Activated CD4-positive, alpha-beta T cell treated with anti-CD3 and anti-CD28 coated beads, Interleukin-2, amount 50 U/mL, for 48 hours (primary cell): ENCODE results near the gene CEACAM21.
"Not testable (repeated sequence)": the region's sequence is repeated elsewhere in the genome, so short reads cannot be mapped to it uniquely, and the experiment has no call there.

Experiments
- DNase-seq, 2 experiments: peaks; one replicate each; pipeline ENCODE4 v3.0.0-alpha.2; 2020

CEACAM21 gene

DNA sequence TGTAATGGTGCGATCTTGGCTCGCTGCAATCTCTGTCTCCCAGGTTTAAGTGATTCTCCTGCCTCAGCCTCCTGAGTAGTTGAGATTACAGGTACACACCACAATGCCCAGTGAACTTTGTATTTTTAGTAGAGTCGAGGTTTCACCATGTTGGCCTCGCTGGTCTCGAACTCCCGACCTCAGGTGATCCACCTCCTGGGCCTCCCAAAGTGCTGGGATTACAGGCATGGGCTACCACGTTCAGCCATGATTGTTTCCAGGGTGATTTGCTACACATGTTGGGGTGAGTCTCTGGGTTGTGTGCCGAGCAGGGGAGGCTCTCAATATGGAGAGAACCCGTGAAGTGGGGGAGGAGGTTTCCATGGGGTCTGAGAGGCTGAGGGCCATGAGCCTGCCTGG is 24.8 kb upstream of the CEACAM21 start:
- DNase-seq = peak; percentile 52 to 58

DNA sequence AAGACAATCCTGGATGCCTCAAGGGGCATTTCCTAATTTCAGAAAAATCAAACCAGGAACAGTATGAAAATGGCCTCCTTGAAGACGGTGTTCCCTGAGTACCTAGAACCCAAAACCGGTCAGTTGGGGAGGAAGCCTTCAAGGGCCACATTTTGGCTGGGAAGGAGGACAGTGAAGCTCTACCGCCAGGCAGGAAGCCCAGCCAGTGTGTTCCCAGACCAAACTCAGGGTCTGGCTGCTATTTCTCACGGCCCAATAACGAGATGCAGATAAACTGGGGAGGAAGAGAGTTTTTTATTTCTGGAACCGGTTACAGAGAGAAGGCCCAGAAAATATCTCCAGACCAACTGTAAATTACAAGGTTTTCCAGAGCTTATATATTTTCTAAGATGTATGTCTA is 24.3 kb upstream of the CEACAM21 start:
- no peak for DNase-seq

DNA sequence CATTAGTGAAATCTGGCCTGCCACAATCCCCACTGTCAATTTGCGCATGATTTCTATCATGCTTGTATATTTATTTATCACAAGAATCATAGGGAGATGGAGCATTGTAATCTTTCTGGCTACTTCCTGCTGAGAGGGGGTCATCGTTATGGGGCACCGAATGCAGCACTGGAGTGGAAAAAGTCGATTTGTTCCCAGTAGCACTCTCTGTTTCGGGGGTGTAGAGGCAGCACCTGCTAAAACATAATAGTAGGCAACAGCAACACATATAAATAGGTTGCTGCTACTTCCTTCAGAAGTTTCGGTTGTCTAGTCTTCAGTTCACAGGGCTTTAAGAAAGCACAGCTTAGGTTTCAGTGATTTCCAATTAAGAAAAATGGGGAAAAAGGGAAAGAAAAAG is 23.4 kb upstream of the CEACAM21 start:
- DNase-seq = no peak

DNA sequence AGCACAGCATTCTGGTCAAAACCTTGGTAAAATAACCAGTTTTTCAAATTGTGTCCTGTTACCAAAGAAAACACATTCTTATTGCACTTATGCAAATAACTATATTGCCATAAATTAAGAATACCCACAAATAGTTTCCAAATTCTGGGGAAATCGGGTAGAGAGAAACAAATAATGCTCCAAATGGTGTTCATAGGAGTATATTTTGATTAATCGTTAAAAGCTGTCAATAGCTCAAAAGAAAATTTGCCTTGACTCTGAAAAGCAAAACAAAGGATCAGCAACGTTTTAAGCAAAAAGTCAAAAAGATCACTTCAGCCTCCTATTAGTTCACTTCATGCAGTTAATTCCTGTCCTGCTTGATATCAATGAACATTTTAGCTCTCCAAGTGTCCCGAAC is 22.2 kb upstream of the CEACAM21 start:
- DNase-seq = no peak

DNA sequence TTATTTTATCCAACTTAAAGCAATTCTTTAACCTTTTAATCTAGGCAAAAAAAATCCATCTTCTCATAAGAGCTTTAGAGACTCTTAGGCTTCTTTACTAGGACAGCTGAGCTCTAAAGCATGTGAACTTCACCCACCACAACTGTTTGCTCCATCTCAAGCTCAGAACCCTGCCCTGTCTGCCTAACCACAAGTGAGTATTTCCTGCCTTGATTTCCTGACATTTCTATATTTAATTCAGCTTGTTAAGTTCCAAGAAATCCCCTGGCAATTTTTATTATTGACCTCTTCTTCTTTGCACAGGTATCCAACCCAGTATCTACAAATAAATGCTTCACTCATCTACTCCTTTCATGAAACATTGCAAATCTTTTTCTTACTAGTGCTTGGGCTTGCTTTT is 21.1 kb upstream of the CEACAM21 start:
- no peak for DNase-seq

DNA sequence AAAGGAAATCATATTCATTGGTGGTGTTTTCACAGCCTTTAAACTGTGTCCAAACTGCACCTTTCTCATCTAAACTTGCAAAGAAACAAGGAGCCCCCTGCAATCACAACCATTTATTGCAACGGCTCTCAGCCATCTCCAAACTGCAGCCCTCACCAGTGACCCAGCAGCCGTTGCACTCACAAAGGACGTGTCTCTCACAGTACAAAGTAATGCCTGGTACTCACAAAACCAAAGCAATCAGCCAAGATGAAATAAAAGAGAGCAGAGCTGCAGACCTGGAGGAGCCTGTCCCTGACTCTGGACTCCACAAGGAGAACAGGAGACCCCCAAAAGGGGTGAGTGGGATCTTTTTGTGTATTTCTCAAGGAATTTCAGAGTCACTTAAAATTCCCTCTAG is 20.2 kb upstream of the CEACAM21 start:
- DNase-seq = no peak

DNA sequence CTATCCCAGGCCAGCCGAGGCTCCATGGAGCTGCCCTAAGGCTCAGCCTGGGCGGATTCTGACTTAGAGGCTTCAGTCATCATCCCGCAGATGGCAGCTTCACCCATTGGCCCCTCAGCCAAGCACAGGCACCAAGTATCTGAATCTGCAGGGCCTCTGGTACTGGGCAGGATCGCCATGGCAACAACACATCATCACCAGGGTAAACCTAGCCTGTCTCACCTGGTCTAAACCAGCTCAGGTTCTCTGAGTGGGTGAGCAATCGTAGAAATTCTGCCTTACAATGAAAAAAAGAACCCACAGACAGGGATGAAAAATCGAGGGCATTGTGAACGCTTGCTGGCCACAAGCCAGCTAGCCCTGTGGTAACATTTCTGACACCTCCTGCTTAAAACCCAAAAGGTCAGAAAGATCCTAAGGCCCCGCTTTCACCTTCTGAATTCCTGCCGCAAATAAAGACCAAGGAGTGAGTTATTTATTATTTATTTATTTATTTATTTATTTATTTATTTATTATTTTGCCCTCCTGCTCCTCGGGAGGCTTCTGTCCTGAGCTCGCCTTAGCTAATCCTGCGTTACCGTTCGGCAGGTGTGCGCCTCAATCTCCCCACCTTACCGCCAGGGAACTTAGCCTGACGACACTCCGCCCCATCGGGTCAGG is 12.0 kb upstream of the CEACAM21 start:
- DNase-seq = peak in 1 of 2 experiments; percentile 56

DNA sequence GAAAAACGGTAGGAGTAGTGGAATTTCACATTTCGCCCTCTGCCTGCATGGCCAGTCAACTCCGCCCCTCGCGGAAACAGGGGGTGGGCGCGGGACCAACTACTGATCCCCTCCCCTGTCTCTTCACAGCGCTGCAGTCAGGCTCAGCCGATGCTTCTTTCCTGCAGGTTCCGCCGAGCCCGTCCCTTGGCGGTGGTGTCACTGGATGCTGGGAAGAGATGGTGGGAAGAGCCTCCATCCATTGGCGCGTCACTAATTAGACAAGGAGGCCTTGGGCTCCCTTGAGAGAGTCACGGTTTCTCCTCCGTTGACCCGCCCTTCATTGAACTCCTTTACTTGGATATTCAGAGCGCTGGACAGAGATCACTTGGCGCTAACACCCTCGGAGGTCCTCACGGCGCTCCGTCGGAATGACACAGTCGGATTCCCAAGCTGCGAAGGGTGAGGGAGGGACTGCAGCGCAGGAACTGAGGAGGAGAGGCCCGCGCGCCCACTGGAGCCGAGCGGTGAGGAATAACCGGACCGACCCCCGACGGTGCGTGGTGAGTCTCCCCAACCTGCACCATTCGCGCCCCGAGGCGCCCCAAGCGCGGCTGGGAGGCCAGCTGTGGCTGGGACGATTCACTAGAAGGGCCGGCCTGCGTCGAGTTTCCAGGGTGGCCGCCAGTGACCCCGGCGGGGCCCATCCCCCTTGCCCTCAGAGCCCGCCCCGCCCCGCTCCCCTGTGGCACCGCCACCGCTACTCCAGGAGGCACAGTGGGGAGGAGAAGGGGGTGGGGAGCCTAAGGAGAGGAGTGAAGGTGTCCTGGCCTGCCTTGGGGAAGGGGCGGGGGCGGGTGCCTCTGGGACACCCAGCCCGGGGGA is 11.2 kb upstream of the CEACAM21 start:
- no peak for DNase-seq

DNA sequence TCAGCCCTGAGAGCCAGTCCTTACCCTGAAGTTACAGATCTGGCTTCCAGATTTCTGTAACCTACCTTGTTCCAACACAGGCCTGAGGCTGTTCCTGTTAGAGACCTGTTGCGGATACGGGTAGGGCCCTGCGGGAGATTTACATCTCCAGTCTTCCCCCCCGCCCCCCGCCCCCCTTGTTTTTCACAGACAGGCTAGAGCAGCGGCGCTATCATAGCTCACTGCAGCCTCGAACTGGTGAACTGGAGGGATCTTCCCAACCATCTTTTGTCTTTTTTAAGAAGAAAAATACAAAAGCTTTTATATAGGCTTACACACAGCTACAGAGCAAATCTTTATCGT is 10.6 kb upstream of the CEACAM21 start:
- no peak for DNase-seq

DNA sequence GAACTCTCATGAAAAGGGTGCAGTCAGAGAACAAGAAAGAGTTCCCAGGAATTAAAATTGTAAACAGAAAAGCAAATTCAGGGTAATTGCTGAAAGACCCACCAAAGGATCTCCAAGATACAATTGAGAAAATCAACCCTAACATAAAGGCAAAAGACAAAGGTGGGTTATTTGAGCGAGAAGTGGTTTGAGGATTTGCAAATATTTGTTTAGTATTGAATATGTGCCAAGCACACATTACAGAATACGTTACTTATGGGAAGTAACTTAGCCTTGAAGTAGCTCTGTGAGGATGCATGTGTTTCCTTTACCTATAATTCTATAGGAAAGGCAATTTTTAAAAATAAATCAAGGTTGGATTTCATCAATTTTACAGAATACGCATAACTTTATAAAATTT is 10.0 kb upstream of the CEACAM21 start:
- DNase-seq = no peak

DNA sequence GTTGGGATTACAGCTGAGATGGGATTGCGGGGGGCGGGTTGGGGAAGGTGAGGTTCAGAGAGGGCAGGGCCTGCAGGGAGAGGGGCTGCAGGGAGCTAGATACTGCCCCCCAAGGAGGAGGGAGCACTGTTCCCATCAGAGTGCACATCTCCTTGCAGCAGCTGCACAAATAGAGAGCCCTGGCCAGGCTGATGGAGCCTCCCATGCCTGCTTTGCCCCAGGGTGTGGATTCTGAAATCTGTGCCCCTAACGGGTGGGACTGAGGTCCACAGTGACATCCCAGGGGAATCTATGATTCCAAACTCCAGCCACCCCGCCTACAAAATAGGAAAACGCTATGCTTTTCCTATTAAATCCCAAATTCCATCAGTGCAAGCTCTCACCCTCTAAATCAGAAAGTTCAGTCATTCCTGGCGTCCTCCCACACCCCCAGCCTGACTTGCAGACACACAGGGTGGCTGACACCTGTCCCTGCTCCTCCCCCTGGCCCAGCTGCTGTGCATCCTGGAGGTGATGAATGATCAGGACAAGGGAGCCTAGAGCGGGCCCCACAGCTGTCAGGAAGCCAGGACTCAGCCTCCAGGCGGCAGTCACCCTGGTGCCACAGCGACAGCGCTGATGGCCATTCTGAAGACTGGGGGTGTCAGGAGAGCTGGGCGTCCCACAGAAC is 6.3 kb upstream of the CEACAM21 start:
- DNase-seq = no peak

DNA sequence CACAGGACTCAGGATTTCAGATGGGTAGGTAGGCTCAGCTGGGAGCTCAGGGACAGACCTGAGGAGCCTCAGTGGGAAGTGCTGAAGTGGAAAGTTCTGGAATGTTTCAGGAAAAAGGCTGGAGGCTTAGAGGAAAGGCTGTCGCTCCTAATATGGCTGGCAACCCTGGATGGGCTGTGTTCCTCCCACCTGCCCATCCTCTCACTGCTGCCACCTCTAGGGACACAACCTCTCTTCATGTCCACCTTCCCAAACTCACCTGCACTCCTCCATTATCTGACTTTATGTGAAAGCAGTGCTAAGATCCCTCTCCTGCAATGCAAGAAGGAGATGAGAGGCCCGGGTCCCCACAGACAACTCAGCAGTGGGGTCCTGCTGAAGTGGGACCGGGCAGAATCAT is 5.8 kb upstream of the CEACAM21 start:
- DNase-seq = no peak

DNA sequence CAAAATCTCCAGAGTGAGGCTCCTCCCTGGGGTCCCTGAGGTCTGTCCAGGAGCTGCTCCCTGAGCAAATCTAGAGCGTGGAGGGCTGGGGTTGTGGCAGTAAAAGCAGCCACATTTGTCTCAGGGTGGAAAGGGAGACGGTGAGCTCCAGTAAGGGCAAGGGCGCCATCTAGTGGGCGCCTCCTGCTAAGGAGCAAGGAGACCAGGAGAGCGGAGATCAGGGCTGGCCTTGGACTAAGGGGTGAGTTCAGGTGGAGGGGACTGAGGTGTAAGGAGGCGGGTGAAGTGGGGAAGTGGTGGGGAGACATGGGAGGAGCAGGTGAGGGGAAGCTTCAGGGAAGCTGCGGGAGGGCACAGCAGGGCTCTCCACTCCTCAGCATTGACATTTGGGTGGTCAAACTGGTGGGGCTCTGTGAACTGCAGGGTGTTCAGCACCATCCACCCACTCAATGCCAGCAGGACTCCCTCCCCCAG is 5.3 kb upstream of the CEACAM21 start:
- peak; percentile 89 to 90 for DNase-seq

DNA sequence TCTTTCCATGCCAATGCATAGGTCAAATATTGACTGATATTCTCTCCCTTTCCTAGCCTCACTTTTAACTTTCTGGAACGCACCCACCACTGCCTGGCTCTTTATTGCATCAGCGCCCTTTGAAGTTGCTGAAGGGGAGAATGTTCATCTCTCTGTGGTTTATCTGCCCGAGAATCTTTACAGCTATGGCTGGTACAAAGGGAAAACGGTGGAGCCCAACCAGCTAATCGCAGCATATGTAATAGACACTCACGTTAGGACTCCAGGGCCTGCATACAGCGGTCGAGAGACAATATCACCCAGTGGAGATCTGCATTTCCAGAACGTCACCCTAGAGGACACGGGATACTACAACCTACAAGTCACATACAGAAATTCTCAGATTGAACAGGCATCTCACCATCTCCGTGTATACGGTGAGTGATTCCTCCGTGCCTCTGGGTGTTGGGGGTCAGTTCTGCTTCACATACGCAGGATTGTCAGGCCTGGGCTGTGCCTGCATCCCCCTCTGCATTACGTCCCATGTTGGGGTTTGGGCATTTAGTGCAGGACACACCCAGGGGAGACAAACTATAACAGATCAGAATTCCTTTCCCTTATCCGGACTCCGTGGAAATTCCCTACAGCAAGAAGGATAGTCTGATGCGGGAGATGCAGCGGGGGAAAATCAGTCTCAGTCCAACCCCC is 1.3 kb downstream of the CEACAM21 start:
- DNase-seq = no peak

DNA sequence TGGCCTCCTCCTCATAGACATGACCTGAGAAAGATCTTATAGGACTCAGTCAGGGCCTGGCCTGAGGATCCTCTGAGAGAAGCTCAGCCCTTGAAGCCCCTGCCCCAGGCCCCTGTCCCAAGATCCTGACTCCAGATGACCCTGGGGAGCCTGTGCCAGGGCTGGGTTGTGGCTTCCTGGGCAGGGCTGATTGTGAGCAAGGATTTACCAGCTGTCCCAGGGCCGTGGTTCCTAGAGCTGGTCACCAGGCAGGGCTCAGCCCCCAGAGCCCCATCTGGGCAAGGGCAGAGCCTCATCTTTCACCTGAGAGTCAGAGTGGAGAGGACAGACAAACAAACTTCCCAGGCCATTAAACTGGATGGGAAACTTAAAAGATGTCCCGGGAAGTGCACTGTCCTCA is 1.9 kb downstream of the CEACAM21 start:
- DNase-seq = no peak

DNA sequence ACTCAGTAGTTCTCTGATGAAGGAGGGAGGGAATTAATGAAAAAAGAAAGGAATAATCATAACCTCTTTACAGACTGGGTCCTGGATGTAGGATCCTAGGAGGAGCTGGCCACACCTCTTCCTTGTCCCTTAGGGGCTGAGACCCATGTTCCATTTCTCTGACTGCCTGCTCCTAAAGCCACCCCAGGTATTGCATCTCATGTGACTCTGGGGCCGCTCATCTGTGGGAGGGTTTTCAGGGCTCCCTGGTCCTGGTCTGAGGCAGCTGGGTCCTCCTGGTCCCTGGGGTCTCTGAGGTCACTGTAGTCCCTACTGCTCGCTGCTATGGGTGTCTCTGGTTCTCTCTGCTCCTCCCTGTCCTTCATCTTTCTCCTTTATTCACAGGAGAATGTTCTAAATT is 2.9 kb downstream of the CEACAM21 start:
- DNase-seq = no peak

DNA sequence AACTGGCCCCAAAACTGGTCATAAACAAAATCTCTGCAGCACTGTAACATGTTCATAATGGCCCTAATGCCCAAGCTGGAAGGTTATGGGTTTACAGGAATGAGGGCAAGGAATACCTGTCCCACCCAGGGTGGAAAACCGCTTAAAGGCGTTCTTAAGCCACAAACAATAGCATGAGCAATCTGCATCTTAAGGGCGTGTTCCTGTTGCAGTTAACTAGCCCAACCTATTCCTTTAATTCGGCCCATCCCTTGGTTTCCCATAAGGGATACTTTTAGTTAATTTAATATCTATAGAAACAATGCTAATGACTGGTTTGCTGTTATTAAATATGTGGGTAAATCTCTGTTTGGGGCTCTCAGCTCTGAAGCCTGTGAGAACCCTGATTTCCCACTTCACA is 5.1 kb downstream of the CEACAM21 start:
- DNase-seq = not testable (repeated sequence)

DNA sequence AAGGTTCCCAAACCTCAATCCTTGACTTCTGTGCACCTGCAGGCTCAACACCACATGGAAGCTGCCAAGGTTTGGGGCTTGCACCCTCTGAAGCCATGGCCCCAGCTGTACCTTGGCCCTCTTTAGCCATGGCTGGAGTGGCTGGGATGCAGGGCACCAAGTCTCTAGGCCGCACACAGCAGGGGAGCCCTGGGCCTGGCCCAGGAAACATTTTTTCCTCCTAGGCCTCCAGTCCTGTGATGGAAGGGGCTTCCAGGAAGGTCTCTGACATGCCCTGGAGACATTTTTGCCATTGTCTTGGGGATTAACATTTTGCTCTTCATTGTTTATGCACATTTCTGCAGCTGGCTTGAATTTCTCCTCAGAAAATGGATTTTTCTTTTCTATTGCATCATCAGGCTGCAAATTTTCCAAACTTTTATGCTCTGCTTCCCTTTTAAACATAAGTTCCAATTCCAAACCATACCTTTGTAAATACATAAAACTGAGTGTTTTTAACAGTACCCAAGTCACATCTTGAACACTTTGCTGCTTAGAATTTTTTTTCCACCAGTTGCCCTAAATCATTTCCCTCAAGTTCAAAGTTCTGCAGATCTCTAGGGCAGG is 6.7 kb downstream of the CEACAM21 start:
- DNase-seq = not testable (repeated sequence)

DNA sequence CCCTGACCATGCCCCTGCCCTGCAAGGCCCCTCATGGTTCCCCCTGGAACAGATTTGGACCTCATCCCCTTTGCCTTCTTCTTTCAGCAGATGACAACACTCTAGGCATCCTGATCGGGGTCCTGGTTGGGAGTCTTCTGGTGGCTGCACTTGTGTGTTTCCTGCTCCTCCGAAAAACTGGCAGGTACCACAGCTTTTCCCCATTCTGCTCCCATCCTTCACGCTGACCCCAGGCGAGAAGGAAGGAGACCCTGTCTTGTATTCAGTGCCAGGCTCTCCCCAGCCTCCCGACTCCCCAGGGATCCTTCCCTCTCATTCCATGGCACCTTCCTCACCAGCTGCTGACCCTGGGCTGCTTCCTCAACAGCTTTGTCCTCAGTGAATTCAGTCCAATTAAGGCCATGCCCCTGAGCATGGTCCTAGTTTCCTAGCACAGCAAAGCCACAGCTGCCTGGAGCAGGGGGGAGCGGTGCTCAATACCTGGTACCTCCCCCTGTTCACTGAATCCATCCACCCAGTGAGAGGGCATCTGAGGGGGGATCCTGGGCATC is 8.4 kb downstream of the CEACAM21 start:
- no peak for DNase-seq

DNA sequence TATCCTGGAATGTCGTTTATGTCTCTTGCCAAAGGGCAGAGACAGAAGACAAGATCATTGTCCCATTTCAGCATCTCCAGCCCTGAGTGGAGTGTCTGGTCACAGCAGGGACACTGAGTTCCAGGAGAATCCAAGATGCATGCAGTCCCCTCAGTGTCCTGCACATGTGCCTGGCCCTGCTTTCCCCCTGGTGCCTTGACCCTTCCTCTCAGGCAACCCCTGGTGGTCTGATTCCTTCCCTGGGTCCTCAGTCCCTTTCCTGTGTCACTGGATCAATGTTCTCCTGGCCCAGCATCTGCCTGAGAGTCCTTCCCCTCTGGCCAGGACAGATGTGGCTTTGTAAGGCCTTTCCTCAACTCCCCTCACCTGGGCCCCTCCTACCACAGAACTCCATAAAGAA is 9.0 kb downstream of the CEACAM21 start:
- DNase-seq = no peak

DNA sequence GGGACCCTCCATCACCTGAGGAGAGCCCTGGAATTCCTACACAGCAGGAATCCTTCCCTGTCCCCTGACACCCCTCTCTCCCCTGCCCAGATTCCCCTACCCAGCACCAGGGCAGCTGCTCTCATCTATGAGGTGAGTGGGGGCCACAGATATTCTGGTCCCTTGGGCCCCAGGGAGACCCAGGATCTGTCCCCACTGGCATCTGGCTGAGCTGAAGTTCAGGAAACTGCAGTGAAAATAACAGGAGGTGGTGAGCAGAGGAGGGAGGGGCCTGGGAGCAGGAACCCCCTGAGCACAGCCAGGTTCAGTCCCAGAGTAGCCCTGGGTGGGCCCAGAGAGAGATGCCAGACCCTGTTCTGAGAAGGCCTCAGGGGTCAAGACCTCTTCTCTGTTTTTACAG is 10.1 kb downstream of the CEACAM21 start:
- no peak for DNase-seq

DNA sequence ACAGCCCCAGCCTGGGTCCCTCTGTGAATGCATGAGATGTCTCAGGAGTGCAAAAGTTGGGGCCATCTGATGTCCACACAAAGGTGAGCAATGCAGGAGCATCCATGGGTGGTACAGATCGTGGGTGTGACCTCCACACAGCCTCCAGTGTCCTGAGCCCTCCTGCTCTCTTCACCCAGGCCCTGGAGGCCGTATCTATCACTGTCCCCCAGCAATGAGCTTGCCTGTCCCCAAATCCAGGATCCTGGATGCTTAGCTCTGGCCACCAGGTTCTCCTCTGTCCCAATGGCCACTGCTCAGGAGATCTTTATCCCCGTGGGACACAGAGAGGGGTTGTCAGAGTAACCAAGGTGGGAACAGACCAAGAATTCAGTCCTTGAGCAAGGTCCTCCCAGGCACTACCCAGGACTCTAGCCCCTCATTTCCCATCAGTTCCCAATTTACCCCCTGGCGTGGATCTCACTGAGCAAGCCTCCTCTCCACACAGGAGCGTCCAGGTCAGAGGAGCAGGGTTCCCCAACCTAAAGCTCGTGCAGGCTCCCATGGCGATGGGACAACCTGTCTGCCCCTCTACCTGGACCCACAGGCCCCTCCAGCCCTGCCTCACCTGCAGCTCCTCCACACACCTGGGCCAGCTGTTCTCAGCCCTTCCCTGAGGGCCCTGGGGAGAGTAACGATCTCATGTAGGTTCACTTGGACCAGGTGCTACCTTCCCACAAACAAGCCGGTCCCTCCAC is 11.3 kb downstream of the CEACAM21 start:
- no peak for DNase-seq
